Endothelial cell of umbilical vein (primary cell): ENCODE results near the gene BRWD1. TPM values are rescaled to one million over a fixed set of nuclear protein-coding genes. Genes with fewer than 3 reads are reported as not detected.

Source experiments
- BruUV-seq: library from RNA; stranded (reverse); fragments of 400-500 nt; replicated peaks from 2 replicates; lab custom pipeline; 2021; lab: Mats Ljungman, UMichigan
- CTCF ChIA-PET: fragments of 300-600, 350-600 bp; sonication (Branson Sonifier 250); formaldehyde crosslinking; loops from one replicate; lab custom pipeline; 2021; ENCODE audit warnings: antibody characterized with exemption, inconsistent platforms; lab: Charles Lee
- POLR2A ChIA-PET: fragments of 300-600, 350-600 bp; sonication (Branson Sonifier 250); formaldehyde crosslinking; loops from one replicate; lab custom pipeline; 2021; ENCODE audit warnings: antibody characterized with exemption, inconsistent platforms; lab: Charles Lee
- DNase-seq: peaks from one replicate; pipeline ENCODE4 v3.0.0-alpha.2; 2011; ENCODE audit warnings: low read depth, low spot score
- FAIRE-seq: peaks from 2 replicates; lab custom pipeline; 2011; peaks lifted over from hg19 to GRCh38; lab: Jason Lieb, UNC
- H2AFZ ChIP-seq: 2 replicates; pipeline ENCODE4 v1.6.0; 2012; ENCODE audit warnings: low read depth, low read length, control low read depth, inconsistent platforms
- H3K27ac ChIP-seq: 2 replicates; pipeline ENCODE4 v1.5.1; 2011; ENCODE audit warnings: low read depth, mild to moderate bottlenecking, control low read depth, low read length, moderate library complexity; ENCODE audit not compliant: insufficient read depth
- H3K27me3 ChIP-seq, 2 experiments: 2 replicates each; pipeline versions ENCODE4 v1.6.0 to v1.6.1; 2011; ENCODE audit warnings: low read length in 2 of 2, mixed read lengths in 1 of 2; ENCODE audit not compliant: control insufficient read depth in 2 of 2, insufficient read depth in 2 of 2
- H3K36me3 ChIP-seq, 2 experiments: 2 replicates in 1 of 2; 3 replicates in 1 of 2; pipeline ENCODE4 v1.5.1; 2011; ENCODE audit warnings: low read length in 2 of 2, mild to moderate bottlenecking in 1 of 2, moderate library complexity in 1 of 2; ENCODE audit not compliant: control insufficient read depth in 2 of 2, insufficient read depth in 2 of 2; ENCODE audit errors: extremely low read depth in 1 of 2
- H3K4me1 ChIP-seq: 3 replicates; pipeline ENCODE4 v1.5.1; 2011; ENCODE audit warnings: mild to moderate bottlenecking, low read length; ENCODE audit not compliant: control insufficient read depth, insufficient read depth; ENCODE audit errors: extremely low read depth
- H3K4me2 ChIP-seq: 2 replicates; pipeline ENCODE4 v1.6.1; 2011; ENCODE audit warnings: low read length, control low read depth, mixed read lengths; ENCODE audit not compliant: insufficient read depth
- H3K4me3 ChIP-seq, 3 experiments: fragments of 200-600 bp in 1 of 3; sonication (generic), shearing (Covaris generic) in 1 of 3; replicated peaks in 1 of 3; 2 replicates each; pipeline ENCODE4 v1.5.1; 2011 to 2016; ENCODE audit warnings: control low read depth in 3 of 3, low read length in 3 of 3, mild to moderate bottlenecking in 2 of 3, inconsistent platforms in 1 of 3, low read depth in 1 of 3, moderate library complexity in 1 of 3; ENCODE audit not compliant: insufficient read depth in 1 of 3
- H3K79me2 ChIP-seq: 2 replicates; pipeline ENCODE4 v1.6.0; 2012; ENCODE audit warnings: low read length, inconsistent platforms; ENCODE audit not compliant: control insufficient read depth, insufficient read depth
- H3K9ac ChIP-seq: replicated peaks from 2 replicates; pipeline ENCODE3; 2011; ENCODE audit warnings: low read length, control low read depth; ENCODE audit not compliant: insufficient read depth; ENCODE audit errors: extremely low read depth
- H3K9me1 ChIP-seq: replicated peaks from 3 replicates; pipeline ENCODE4 v1.6.0; 2011; ENCODE audit warnings: mild to moderate bottlenecking, low read length; ENCODE audit not compliant: control insufficient read depth, insufficient read depth; ENCODE audit errors: extremely low read depth
- H3K9me3 ChIP-seq: replicated peaks from 2 replicates; pipeline ENCODE4 v1.5.1; 2012; ENCODE audit warnings: low read length, inconsistent platforms; ENCODE audit not compliant: control insufficient read depth, insufficient read depth
- H4K20me1 ChIP-seq: replicated peaks from 2 replicates; pipeline ENCODE3; 2011; ENCODE audit warnings: mild to moderate bottlenecking, low read length; ENCODE audit not compliant: control insufficient read depth, insufficient read depth; ENCODE audit errors: extremely low read depth
- FOS ChIP-seq: IDR thresholded peaks from 2 replicates; pipeline ENCODE4 v1.6.1; 2011; ENCODE audit warnings: mild to moderate bottlenecking, low read length, moderate library complexity, borderline replicate concordance; ENCODE audit not compliant: insufficient read depth
- GATA2 ChIP-seq: IDR thresholded peaks from 2 replicates; pipeline ENCODE4 v1.7.0; 2011; ENCODE audit warnings: low read depth, mild to moderate bottlenecking, moderate library complexity, mixed read lengths, low read length; ENCODE audit not compliant: insufficient read length, insufficient read depth
- POLR2A ChIP-seq: IDR thresholded peaks from 2 replicates; pipeline ENCODE4 v1.6.1; 2012; ENCODE audit warnings: low read depth, mild to moderate bottlenecking, control low read depth, low read length
- POLR2AphosphoS5 ChIP-seq: IDR thresholded peaks from 2 replicates; pipeline ENCODE4 v1.6.1; 2012; ENCODE audit warnings: low read depth, mild to moderate bottlenecking, control low read depth, low read length, moderate library complexity; ENCODE audit not compliant: insufficient read depth
- dilution Hi-C: fragments of 300-500 bp; cut with MboI; formaldehyde crosslinking; loops from one replicate; pipeline ENCODE4 v1.15.0; 2019; ENCODE audit warnings: low sequenced_read_pairs; ENCODE audit not compliant: extremely low pct_ligation_motif_present
- intact Hi-C: fragments of 100-400 bp; cut with micrococcal nuclease; formaldehyde crosslinking; loops from one replicate; pipeline ENCODE4 v1.10.0; 2022
- polyA plus RNA-seq, 4 experiments: library from polyadenylated mRNA; depleted of rRNA in 3 of 4; stranded (reverse) in 3 of 4; unstranded in 1 of 4; fragments of >200 nt; gene quantifications; 2 replicates each; pipeline versions ENCODE4 v1.2.1 to v1.2.3, GENCODE V29; 2011 to 2012; ENCODE audit warnings: missing spikeins in 1 of 4
- small RNA-seq: library from RNA; depleted of rRNA; stranded (forward); fragments of <200 nt; gene quantifications from one replicate; pipeline ENCODE3, GENCODE V24; 2012; ENCODE audit warnings: low replicate concordance, low read depth; ENCODE audit not compliant: insufficient read depth, insufficient read length
- total RNA-seq: library from RNA; stranded (reverse); gene quantifications from 2 replicates; pipeline ENCODE4 v1.2.3, GENCODE V29; 2021

The BRWD1 gene
- total and polyA plus RNA-seq, 2 donors (not counting 3 experiments of a cell fraction or from before 2014, with no cell fraction given), result 6.1 to 33.2 TPM

DNA sequence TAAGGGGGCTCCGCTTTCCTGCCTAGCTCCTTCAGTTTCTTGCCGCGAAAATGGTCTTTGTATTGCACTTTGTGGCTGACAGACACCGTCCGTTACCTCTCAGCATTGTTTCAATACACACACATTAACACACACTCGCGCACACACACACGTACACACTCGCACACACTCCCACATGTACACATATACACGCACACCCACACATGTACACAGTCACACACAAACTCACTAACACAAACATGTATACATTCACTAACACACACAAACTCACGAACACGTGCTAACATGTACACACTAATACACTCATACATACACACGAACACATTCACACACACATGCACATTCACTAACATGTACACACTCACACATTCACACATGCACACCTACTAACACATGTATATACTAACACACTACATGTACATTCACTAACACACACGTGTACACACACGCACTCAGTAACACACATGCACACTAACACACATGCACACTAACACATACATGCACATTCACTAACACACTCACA lies 179.1 kb downstream of the BRWD1 start:
- no peak for TF ChIP-seq GATA2
- TF ChIP-seq POLR2AphosphoS5, result no peak
- TF ChIP-seq FOS, result no peak
- TF ChIP-seq POLR2A, result no peak

More for the DNA sequence above, 179.1 kb downstream of the BRWD1 start:
- POLR2A ChIA-PET, result no interaction called here
- DNase-seq (no peak), FAIRE-seq (no peak)
- dilution Hi-C loops (no loop called here), intact Hi-C loops (no loop called here)
- no peak overlapping the region for H3K4me3 ChIP-seq
- H3K9me3 ChIP-seq, result no peaks in the 10 kb centered on the region
- CTCF ChIA-PET, result interaction anchor here (0.8 to 1.5 kb wide), 3 partner anchors 400 to 629 kb away, joined by 4 to 11 read pairs (median 4); no protein-coding TSS in a partner anchor
- no peak overlapping the region for H3K9ac ChIP-seq
- H3K79me2 ChIP-seq, result no peaks in the 10 kb centered on the region
- H3K4me2 ChIP-seq, result no peak overlapping the region
- H3K27me3 ChIP-seq, result peaks cover 0 to 2% of the 10 kb centered on the region in 2 experiments
- H3K9me1 ChIP-seq, result no peaks in the 10 kb centered on the region
- H3K36me3 ChIP-seq, result no peaks in the 10 kb centered on the region
- no TSS peak for BruUV-seq
- no peak overlapping the region for H2AFZ ChIP-seq
- no peaks in the 10 kb centered on the region for H4K20me1 ChIP-seq
- no peaks in the 10 kb centered on the region for H3K4me1 ChIP-seq
- no peak overlapping the region for H3K27ac ChIP-seq

Small RNA genes within 50 kb of the gene (small RNA-seq; reads per million reads assigned to genes)
- not detected for gene RF00019

Other genes with a start within 250 kb of the BRWD1 start
- gene PSMG1, start 130.2 kb downstream of the BRWD1 start, total RNA-seq, result 66.3 and 75.9 TPM in 2 replicates
- gene PSMG1, start 130.2 kb downstream of the BRWD1 start, polyA plus RNA-seq, result 34.9 and 43.2 TPM in 2 replicates
- gene HMGN1, start 35.5 kb upstream of the BRWD1 start, total RNA-seq, result 360 and 389 TPM in 2 replicates
- gene HMGN1, start 35.5 kb upstream of the BRWD1 start, polyA plus RNA-seq, result 106 and 162 TPM in 2 replicates
- gene LCA5L, start 132.1 kb upstream of the BRWD1 start, total RNA-seq, result 1.0 and 1.2 TPM in 2 replicates
- 0.26 and 0.38 TPM in 2 replicates for gene LCA5L, start 132.1 kb upstream of the BRWD1 start, polyA plus RNA-seq
- 0.42 and 1.1 TPM in 2 replicates for gene SH3BGR, start 138.3 kb upstream of the BRWD1 start, total RNA-seq
- 0.33 TPM in 1 of 2 replicates, not detected in the other for gene SH3BGR, start 138.3 kb upstream of the BRWD1 start, polyA plus RNA-seq